K562 (cell line): Measurements from ENCODE around the gene LMAN2. TPM values are rescaled to one million over a fixed set of nuclear protein-coding genes. Genes with fewer than 3 reads are reported as not detected.

ENCODE experiments used
- CHAMP1 ChIP-seq: fragments of 450-650 bp; IDR thresholded peaks from 2 replicates; pipeline ENCODE4 v1.6.1; 2016; ENCODE audit warnings: mild to moderate bottlenecking
- DEAF1 ChIP-seq: fragments of 450-650 bp; formaldehyde crosslinking; IDR thresholded peaks from 2 replicates; pipeline ENCODE4 v1.4.0; 2020; ENCODE audit warnings: mild to moderate bottlenecking, moderate library complexity
- HMGN3 ChIP-seq: IDR thresholded peaks from 2 replicates; pipeline ENCODE4 v1.6.1; 2011; ENCODE audit warnings: borderline replicate concordance, low read depth, mild to moderate bottlenecking, mixed read lengths, low read length; ENCODE audit not compliant: insufficient read length; ENCODE audit errors: extremely low read depth
- NEUROD1 ChIP-seq: fragments of 150-350 bp; IDR thresholded peaks from 2 replicates; pipeline ENCODE4 v1.6.1; 2014; ENCODE audit warnings: borderline replicate concordance, low read length, low read depth; ENCODE audit not compliant: partially characterized antibody
- PTBP1 ChIP-seq: fragments of 200-400 bp; formaldehyde crosslinking; IDR thresholded peaks from 2 replicates; pipeline ENCODE4 v1.6.1; 2017; ENCODE audit warnings: low read depth, low read length
- PTTG1 ChIP-seq: fragments of 450-650 bp; IDR thresholded peaks from 2 replicates; pipeline ENCODE4 v1.6.1; 2016; ENCODE audit warnings: low read depth, mild to moderate bottlenecking, missing genetic modification characterization, missing compliant biosample characterization
- RBM15 ChIP-seq: fragments of 200-400 bp; formaldehyde crosslinking; IDR thresholded peaks from 2 replicates; pipeline ENCODE4 v1.6.1; 2018; ENCODE audit warnings: mild to moderate bottlenecking, low read length, moderate library complexity; ENCODE audit not compliant: insufficient read depth
- SIN3A ChIP-seq, 2 experiments: fragments of 150-350 bp in 1 of 2; IDR thresholded peaks; 2 replicates each; pipeline ENCODE4 v1.6.1; 2011 to 2016; ENCODE audit warnings: borderline replicate concordance in 2 of 2, low read depth in 2 of 2, low read length in 2 of 2, mild to moderate bottlenecking in 2 of 2, moderate library complexity in 2 of 2; ENCODE audit not compliant: control insufficient read depth in 1 of 2
- SRSF3 ChIP-seq: fragments of 200-400 bp; formaldehyde crosslinking; IDR thresholded peaks from 2 replicates; pipeline ENCODE4 v1.6.1; 2016; ENCODE audit warnings: mild to moderate bottlenecking, low read length, moderate library complexity; ENCODE audit not compliant: insufficient read depth
- ZNF224 ChIP-seq: sonication (generic); formaldehyde crosslinking; IDR thresholded peaks from 2 replicates; pipeline ENCODE4 v1.8.0; 2022; ENCODE audit warnings: mild to moderate bottlenecking, missing genetic modification reagents
- ZNF311 ChIP-seq: fragments of 250-450 bp; sonication (Bioruptor Pico); IDR thresholded peaks from 2 replicates; pipeline ENCODE4 v1.4.0; 2020; ENCODE audit warnings: mild to moderate bottlenecking, moderate library complexity
- ZNF511 ChIP-seq: sonication (generic); formaldehyde crosslinking; IDR thresholded peaks from 2 replicates; pipeline ENCODE4 v1.8.0; 2022; ENCODE audit warnings: mild to moderate bottlenecking, missing genetic modification reagents
- ZNF655 ChIP-seq: fragments of 250-450 bp; sonication (Bioruptor Pico); IDR thresholded peaks from 2 replicates; pipeline ENCODE4 v1.5.0; 2021
- polyA plus RNA-seq, 8 experiments: library from polyadenylated mRNA; depleted of rRNA in 4 of 8; stranded (reverse) in 5 of 8; unstranded in 3 of 8; fragments of >200 nt; fragmentation: Nextera tagmentation in 2 of 8; fragmentation: Illumina TruSeq in 1 of 8; extraction: Ambion mirVana in 2 of 8; extraction: Trizol in 1 of 8; gene quantifications; 2 replicates each; pipeline versions ENCODE4 v1.2.1 to v1.2.3, GENCODE V29; 2011 to 2014; ENCODE audit warnings: inconsistent platforms in 1 of 8, missing spikeins in 1 of 8
- total RNA-seq, 7 experiments: library from RNA; depleted of rRNA in 6 of 7; stranded (reverse); fragments of >200 nt in 6 of 7; fragmentation: Illumina TruSeq in 2 of 7; extraction: Trizol in 2 of 7; gene quantifications; 2 replicates each; pipeline versions ENCODE4 v1.2.1 to v1.2.3, GENCODE V29; 2011 to 2021; ENCODE audit warnings: low replicate concordance in 1 of 7
- TF ChIP-seq, protein P1 (sequence below): sonication (generic); formaldehyde crosslinking; IDR thresholded peaks from 2 replicates; pipeline ENCODE4 v1.8.0; 2022; ENCODE audit warnings: mild to moderate bottlenecking, missing genetic modification reagents
- TF ChIP-seq, protein P2 (sequence below): sonication (generic); formaldehyde crosslinking; IDR thresholded peaks from 2 replicates; pipeline ENCODE4 v1.8.0; 2022; ENCODE audit warnings: missing genetic modification reagents, mild to moderate bottlenecking, borderline replicate concordance

LMAN2 gene
- total and polyA plus RNA-seq, 9 of the 15 experiments (the other 6 are each of a cell fraction or from before 2014, with no cell fraction given): 2.7 to 254 (median 136) TPM

- TF ChIP-seq ZNF224 (CRISPR knock-in tag): 0 out of 2 replicates have a peak, but pooled peaks have one; percentile 37
- no peak for TF ChIP-seq PTBP1
- peak; percentile 94 to 95 for TF ChIP-seq SIN3A (IDR thresholded peaks at IDR 0.05; ENCODE audit: borderline replicate concordance in 2 of 2, control insufficient read depth in 1 of 2, low read depth in 2 of 2, low read length in 2 of 2)
- TF ChIP-seq, protein P1, sequence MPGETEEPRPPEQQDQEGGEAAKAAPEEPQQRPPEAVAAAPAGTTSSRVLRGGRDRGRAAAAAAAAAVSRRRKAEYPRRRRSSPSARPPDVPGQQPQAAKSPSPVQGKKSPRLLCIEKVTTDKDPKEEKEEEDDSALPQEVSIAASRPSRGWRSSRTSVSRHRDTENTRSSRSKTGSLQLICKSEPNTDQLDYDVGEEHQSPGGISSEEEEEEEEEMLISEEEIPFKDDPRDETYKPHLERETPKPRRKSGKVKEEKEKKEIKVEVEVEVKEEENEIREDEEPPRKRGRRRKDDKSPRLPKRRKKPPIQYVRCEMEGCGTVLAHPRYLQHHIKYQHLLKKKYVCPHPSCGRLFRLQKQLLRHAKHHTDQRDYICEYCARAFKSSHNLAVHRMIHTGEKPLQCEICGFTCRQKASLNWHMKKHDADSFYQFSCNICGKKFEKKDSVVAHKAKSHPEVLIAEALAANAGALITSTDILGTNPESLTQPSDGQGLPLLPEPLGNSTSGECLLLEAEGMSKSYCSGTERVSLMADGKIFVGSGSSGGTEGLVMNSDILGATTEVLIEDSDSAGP (CRISPR knock-in tag): no peak
- peak; percentile 53 for TF ChIP-seq NEUROD1
- TF ChIP-seq HMGN3: peak; percentile 48
- TF ChIP-seq SRSF3: 0 out of 2 replicates have a peak, but pooled peaks have one; percentile 47
- TF ChIP-seq RBM15: no peak
- TF ChIP-seq DEAF1: no peak
- no peak for TF ChIP-seq ZNF311 (CRISPR knock-in tag)
- TF ChIP-seq, protein P2, sequence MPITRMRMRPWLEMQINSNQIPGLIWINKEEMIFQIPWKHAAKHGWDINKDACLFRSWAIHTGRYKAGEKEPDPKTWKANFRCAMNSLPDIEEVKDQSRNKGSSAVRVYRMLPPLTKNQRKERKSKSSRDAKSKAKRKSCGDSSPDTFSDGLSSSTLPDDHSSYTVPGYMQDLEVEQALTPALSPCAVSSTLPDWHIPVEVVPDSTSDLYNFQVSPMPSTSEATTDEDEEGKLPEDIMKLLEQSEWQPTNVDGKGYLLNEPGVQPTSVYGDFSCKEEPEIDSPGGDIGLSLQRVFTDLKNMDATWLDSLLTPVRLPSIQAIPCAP (CRISPR knock-in tag): no peak
- TF ChIP-seq PTTG1 (tag): no peak
- no peak for TF ChIP-seq CHAMP1
- TF ChIP-seq ZNF655 (CRISPR knock-in tag): no peak
- peak; percentile 60; the same call in 1 of the 2 replicates for TF ChIP-seq ZNF511 (CRISPR knock-in tag)
These were observed 39.5 kb downstream of the LMAN2 start, which contains the start of gene MXD3 (continued) for GRCh38 chr5:177311723-177312648.
